ENCODE measurements around the gene PHC1. TPM values are rescaled to one million over a fixed set of nuclear protein-coding genes. Genes with fewer than 3 reads are reported as not detected.
A peak's percentile ranks its signal among the peaks of the same experiment; 100 is the strongest.
"Not testable (repeated sequence)": the region's sequence is repeated elsewhere in the genome, so short reads cannot be mapped to it uniquely, and the experiment has no call there.

PHC1 gene
- total RNA-seq, 6 experiments from 2014 or later = 17.2 to 22.3 (median 19.9) TPM

DNA sequence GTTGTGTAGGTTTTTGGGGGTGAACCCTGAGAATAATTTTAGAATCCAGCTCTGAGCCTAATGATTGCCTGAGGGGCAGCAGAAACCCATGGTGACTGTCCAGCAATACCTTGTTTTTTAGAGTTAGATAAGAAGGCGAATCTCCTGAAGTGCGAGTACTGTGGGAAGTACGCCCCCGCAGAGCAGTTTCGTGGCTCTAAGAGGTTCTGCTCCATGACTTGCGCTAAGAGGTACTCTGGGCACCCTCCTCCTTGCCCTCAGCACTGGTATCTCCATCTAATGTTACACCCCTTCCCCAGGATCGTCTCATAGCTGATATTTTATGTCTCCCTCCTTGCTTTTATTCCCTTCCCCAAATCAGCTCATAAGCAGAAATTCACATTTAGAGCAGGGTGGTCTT lies 22.4 kb downstream of the PHC1 start:
- H3K4me1 Mint-ChIP-seq (ENCODE audit: low read depth) = no peaks in the 10 kb centered on the region
- H3K36me3 Mint-ChIP-seq (ENCODE audit: low read depth) = 0 out of 2 replicates have a peak, but pooled peaks cover 7% of the 10 kb centered on the region
- no peaks in the 10 kb centered on the region for H3K9me3 Mint-ChIP-seq
- no peak for DNase-seq
- H3K4me3 Mint-ChIP-seq = no peak overlapping the region
- no peaks in the 10 kb centered on the region for H3K27me3 Mint-ChIP-seq (ENCODE audit: insufficient read depth)
- TF ChIP-seq, protein P1, sequence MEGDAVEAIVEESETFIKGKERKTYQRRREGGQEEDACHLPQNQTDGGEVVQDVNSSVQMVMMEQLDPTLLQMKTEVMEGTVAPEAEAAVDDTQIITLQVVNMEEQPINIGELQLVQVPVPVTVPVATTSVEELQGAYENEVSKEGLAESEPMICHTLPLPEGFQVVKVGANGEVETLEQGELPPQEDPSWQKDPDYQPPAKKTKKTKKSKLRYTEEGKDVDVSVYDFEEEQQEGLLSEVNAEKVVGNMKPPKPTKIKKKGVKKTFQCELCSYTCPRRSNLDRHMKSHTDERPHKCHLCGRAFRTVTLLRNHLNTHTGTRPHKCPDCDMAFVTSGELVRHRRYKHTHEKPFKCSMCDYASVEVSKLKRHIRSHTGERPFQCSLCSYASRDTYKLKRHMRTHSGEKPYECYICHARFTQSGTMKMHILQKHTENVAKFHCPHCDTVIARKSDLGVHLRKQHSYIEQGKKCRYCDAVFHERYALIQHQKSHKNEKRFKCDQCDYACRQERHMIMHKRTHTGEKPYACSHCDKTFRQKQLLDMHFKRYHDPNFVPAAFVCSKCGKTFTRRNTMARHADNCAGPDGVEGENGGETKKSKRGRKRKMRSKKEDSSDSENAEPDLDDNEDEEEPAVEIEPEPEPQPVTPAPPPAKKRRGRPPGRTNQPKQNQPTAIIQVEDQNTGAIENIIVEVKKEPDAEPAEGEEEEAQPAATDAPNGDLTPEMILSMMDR (IDR thresholded peaks at IDR 0.05) = no peak
- no peak overlapping the region for H3K27ac Mint-ChIP-seq

- not testable (repeated sequence) for H3K4me3 Mint-ChIP-seq; H3K4me1 Mint-ChIP-seq (ENCODE audit: low read depth); H3K27me3 Mint-ChIP-seq (ENCODE audit: insufficient read depth); DNase-seq; H3K36me3 Mint-ChIP-seq (ENCODE audit: low read depth); H3K9me3 Mint-ChIP-seq; H3K27ac Mint-ChIP-seq
Measured at GRCh38 chr12:8937842-8938442, 23.6 kb downstream of the PHC1 start.

- Mint-ChIP-seq H3K36me3 (ENCODE audit: low read depth) (peaks cover 3% of the 10 kb centered on the region), H3K9me3 (no peaks in the 10 kb centered on the region), H3K4me3 (no peak overlapping the region), H3K27ac (no peak overlapping the region), H3K27me3 (ENCODE audit: insufficient read depth) (no peaks in the 10 kb centered on the region), H3K4me1 (ENCODE audit: low read depth) (peaks cover 9% of the 10 kb centered on the region)
- TF ChIP-seq, protein P1 (IDR thresholded peaks at IDR 0.05) = no peak
- DNase-seq = no peak
Measured at GRCh38 chr12:8941691-8942478, 27.6 kb downstream of the PHC1 start.

- H3K4me3 Mint-ChIP-seq = no peak overlapping the region
- H3K27ac Mint-ChIP-seq = no peak overlapping the region
- H3K36me3 Mint-ChIP-seq (ENCODE audit: low read depth) = peaks cover 9% of the 10 kb centered on the region
- TF ChIP-seq, protein P1 (IDR thresholded peaks at IDR 0.05) = no peak
- H3K4me1 Mint-ChIP-seq (ENCODE audit: low read depth) = peaks cover 23% of the 10 kb centered on the region
- no peaks in the 10 kb centered on the region for H3K9me3 Mint-ChIP-seq
- DNase-seq = no peak
- H3K27me3 Mint-ChIP-seq (ENCODE audit: insufficient read depth) = no peaks in the 10 kb centered on the region
Measured at GRCh38 chr12:8943565-8944186, 29.4 kb downstream of the PHC1 start.

- Mint-ChIP-seq H3K4me1 (ENCODE audit: low read depth) (peaks cover 30% of the 10 kb centered on the region), H3K36me3 (ENCODE audit: low read depth) (peaks cover 9% of the 10 kb centered on the region), H3K4me3 (no peak overlapping the region), H3K27me3 (ENCODE audit: insufficient read depth) (peaks cover 2% of the 10 kb centered on the region; the same call in 1 of the 2 replicates), H3K27ac (no peak overlapping the region), H3K9me3 (no peaks in the 10 kb centered on the region)
- TF ChIP-seq, protein P1 (IDR thresholded peaks at IDR 0.05) = no peak
- no peak for DNase-seq
Measured at GRCh38 chr12:8946733-8947132, 32.4 kb downstream of the PHC1 start.

DNA sequence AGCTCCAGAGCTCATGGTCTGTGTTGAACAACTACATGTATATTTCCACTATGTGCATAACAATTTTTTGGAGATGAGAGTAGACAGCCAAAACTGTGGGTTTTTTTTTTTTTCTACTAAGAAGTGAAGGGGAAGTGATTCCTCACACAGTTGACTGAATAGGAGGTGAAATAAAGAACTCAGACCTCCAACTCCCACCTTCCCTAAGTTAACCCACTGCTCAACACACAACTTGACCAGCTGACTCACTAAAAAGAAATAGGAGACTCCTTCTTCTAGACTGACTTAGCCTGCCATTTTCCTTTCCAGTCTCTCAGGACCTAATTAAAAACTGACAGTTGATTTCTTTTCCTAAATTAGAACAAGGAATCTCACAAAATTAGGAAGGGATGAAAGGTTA lies 33.4 kb downstream of the PHC1 start:
- Mint-ChIP-seq H3K27me3 (ENCODE audit: insufficient read depth) (peaks cover 2% of the 10 kb centered on the region; the same call in 1 of the 2 replicates), H3K27ac (no peak overlapping the region), H3K9me3 (no peaks in the 10 kb centered on the region), H3K4me1 (ENCODE audit: low read depth) (peaks cover 30% of the 10 kb centered on the region), H3K36me3 (ENCODE audit: low read depth) (peaks cover 9% of the 10 kb centered on the region), H3K4me3 (peak overlapping the region; percentile 95)
- TF ChIP-seq, protein P1 (IDR thresholded peaks at IDR 0.05) = no peak
- DNase-seq = no peak

Measured in HFFc6 (cell line).